NT2/D1 (cell line): ENCODE results near the gene MAP4K2.

Source experiments
- SUZ12 ChIP-seq: IDR thresholded peaks from 2 replicates; pipeline ENCODE4 v1.6.1; 2011; ENCODE audit not compliant: insufficient read length, insufficient read depth; ENCODE audit errors: extremely low read depth
- YY1 ChIP-seq: IDR thresholded peaks from 2 replicates; pipeline ENCODE4 v1.6.1; 2011; ENCODE audit not compliant: insufficient read length, insufficient read depth
- ZNF274 ChIP-seq: IDR thresholded peaks from 2 replicates; pipeline ENCODE4 v1.6.1; 2011; ENCODE audit warnings: mild to moderate bottlenecking, low read depth, low read length

GRCh38 chr11:64778223-64778472, 24.9 kb downstream of the MAP4K2 start:
- TF ChIP-seq SUZ12 (no peak), ZNF274 (no peak), YY1 (no peak)
